PC-3 (cell line): ENCODE measurements around the gene RGS2.

Source experiments
- EZH2 ChIP-seq: fragments of 300-600 bp; sonication (generic); IDR thresholded peaks from one replicate; pipeline ENCODE4 v1.6.1; 2017; ENCODE audit warnings: antibody characterized with exemption, mild to moderate bottlenecking, low read length; ENCODE audit not compliant: unreplicated experiment
- TF ChIP-seq, protein P1 (sequence below): fragments of 300-600 bp; sonication (generic); conservative IDR thresholded peaks from 2 replicates; pipeline ENCODE4 v1.5.1; 2017; ENCODE audit warnings: antibody characterized with exemption, low read depth, mild to moderate bottlenecking, low read length

DNA sequence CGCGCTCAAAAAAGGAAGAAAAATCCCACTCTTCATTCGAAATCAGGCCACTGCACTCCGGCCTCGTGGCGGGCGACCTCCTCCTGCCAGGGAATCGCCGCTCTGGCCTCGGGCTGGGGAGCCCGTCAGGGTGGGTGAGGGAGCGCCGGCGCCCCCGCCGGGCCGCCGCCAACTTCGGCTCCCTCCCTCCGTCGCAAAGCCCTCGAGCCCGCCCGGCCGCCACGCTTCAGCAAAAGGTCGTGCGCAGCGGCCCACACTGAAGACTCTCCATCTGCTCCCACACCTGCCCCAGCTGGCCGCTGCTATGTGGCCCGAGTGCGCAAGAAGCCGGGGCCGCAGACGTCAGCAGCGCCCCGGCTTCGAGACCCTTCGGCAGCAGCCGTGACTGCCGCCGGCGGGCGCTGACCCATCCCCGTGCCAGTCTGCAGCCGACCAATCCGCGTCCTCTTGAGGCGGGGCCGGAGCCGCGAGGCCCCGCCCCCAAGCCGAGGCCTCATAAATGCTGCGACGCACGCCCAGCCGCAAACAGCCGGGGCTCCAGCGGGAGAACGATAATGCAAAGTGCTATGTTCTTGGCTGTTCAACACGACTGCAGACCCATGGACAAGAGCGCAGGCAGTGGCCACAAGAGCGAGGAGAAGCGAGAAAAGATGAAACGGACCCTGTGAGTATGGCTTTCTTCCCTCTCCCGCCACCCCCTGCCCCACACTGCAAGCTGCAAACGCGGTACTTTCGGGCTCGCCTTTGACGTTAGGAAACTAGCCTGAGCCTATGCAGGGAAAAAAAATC, at the start of gene RGS2:
- TF ChIP-seq, protein P1, sequence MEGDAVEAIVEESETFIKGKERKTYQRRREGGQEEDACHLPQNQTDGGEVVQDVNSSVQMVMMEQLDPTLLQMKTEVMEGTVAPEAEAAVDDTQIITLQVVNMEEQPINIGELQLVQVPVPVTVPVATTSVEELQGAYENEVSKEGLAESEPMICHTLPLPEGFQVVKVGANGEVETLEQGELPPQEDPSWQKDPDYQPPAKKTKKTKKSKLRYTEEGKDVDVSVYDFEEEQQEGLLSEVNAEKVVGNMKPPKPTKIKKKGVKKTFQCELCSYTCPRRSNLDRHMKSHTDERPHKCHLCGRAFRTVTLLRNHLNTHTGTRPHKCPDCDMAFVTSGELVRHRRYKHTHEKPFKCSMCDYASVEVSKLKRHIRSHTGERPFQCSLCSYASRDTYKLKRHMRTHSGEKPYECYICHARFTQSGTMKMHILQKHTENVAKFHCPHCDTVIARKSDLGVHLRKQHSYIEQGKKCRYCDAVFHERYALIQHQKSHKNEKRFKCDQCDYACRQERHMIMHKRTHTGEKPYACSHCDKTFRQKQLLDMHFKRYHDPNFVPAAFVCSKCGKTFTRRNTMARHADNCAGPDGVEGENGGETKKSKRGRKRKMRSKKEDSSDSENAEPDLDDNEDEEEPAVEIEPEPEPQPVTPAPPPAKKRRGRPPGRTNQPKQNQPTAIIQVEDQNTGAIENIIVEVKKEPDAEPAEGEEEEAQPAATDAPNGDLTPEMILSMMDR: peak; percentile 50
- TF ChIP-seq EZH2: no peak
